Measurements from ENCODE around the gene SMIM36.
"Not testable (repeated sequence)": the region's sequence is repeated elsewhere in the genome, so short reads cannot be mapped to it uniquely, and the experiment has no call there.

The SMIM36 gene

DNA sequence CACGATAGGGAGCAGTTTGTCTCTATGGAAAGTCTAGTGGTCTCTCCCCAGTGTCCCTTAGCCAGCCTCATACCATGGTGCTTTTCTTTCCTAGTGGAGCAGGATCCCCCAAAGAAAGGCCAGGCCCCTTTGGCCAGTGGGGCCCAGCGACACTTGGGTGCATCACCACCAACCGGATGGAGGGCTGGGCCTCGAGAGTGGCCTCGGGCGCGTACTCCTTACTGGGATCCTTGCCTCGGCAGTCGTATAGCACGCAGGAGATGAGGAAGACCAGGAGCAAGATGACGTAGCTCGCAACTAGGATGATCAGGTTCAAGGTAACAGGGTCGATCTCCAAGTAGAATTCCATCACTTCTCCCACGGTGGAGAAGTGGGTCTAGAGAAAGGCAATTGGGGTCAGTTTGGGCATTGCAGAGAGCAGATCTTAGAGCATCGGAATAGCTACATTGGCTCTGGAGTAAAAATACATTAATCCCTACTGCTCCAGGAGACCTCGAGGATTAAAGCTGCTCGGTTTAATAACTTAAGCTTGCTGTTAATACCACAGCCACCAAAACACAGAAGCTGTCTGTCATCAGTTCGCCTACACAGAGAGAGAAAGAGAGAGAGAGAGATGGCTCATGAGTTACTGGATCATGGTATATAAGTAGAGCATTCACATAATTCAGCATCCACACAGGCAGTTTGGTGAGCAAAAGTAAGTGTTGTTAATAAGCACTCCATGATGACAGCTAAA, at the start of gene SMIM36:
TSS of gene SMIM36 (minus strand) at position 467 of the 736 bp plus-strand sequence.
- DNase-seq (ENCODE audit: low read depth, low spot score), result no peak

GRCh38 chr17:55555772-55556171, 44.5 kb upstream of the SMIM36 start:
- DNase-seq (ENCODE audit: low read depth, low spot score), result no peak

GRCh38 chr17:55549140-55549539, 37.9 kb upstream of the SMIM36 start:
- no peak for DNase-seq (ENCODE audit: low read depth, low spot score)

GRCh38 chr17:55546991-55547664, 35.9 kb upstream of the SMIM36 start:
- DNase-seq (ENCODE audit: low read depth, low spot score), result no peak

DNA sequence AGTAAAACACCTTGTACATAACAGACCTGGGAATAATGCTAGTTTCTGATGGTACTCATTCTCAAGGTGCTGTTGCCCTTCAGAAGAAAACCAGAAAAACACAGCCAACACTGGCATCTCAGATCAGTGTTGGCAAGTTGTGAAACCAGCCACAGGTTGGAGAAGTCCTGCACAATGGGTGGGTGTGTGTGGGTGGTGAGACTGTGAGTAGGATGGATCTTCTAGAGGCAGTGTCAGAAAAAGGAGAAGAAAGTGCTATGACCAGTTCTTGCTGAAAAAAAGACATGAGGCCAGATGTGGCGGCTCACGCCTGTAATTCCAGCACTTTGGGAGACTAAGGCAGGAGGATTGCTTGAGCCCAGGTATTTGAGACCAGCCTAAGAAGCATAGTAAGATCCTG, 35.2 kb upstream of the SMIM36 start:
- no peak for DNase-seq (ENCODE audit: low read depth, low spot score)

- DNase-seq (ENCODE audit: low read depth, low spot score), result no peak
Measured at GRCh38 chr17:55545806-55546205, 34.6 kb upstream of the SMIM36 start.

GRCh38 chr17:55543709-55544108, 32.5 kb upstream of the SMIM36 start:
- DNase-seq (ENCODE audit: low read depth, low spot score), result no peak

DNA sequence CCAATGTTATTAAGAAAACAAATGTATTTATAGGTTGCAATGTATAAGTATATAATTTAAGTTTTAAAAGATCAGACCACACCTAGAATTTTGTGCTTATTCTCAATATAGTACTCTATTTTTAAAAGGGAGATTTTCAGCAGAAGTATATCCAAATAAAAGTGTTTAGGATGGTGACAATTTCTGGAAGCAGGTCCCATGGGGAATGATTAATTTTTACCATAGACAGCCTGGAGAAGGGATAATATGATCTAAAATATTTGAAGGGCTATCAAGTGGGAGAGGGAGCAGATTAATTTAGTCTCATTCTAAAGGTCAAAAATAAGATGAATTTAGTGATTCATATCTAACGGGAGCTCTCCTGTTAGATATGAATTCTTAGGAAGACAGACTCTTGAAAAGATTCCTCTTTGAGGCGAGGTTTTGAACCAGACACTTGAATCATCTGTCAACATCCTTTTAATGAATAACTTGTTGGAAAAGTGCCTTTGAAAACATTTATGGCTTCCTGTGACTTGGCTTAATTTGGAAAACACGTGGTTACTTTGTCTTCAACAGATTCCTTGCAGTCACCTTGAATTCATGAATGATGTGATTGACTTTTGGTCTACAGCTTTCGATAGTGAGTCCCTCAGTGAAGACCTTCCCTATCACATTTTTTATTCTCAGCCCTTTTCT, 29.3 kb upstream of the SMIM36 start:
- no peak for DNase-seq (ENCODE audit: low read depth, low spot score)

- no peak for DNase-seq (ENCODE audit: low read depth, low spot score)
Measured at GRCh38 chr17:55536205-55536604, 25.0 kb upstream of the SMIM36 start.

DNA sequence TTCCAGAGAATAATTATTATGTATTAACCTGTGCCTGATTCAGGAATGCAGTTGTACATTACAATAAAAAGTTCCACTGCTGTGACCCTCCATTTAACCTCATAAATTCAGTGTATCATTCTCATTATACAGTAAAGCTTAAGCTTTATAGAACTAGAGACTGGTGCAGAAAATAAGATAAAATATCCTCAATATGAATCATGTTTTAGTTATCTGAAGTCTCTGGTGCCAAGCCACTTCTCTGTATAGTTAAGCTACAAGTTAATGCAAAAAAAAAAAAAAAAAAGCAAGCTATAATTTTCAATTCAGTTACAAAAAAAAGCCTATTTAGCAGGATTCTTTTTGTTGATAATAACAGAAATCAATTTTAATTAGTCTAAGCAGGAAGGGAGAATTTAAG, 22.4 kb upstream of the SMIM36 start:
- no peak for DNase-seq (ENCODE audit: low read depth, low spot score)

GRCh38 chr17:55532670-55533069, 21.4 kb upstream of the SMIM36 start:
- no peak for DNase-seq (ENCODE audit: low read depth, low spot score)

DNA sequence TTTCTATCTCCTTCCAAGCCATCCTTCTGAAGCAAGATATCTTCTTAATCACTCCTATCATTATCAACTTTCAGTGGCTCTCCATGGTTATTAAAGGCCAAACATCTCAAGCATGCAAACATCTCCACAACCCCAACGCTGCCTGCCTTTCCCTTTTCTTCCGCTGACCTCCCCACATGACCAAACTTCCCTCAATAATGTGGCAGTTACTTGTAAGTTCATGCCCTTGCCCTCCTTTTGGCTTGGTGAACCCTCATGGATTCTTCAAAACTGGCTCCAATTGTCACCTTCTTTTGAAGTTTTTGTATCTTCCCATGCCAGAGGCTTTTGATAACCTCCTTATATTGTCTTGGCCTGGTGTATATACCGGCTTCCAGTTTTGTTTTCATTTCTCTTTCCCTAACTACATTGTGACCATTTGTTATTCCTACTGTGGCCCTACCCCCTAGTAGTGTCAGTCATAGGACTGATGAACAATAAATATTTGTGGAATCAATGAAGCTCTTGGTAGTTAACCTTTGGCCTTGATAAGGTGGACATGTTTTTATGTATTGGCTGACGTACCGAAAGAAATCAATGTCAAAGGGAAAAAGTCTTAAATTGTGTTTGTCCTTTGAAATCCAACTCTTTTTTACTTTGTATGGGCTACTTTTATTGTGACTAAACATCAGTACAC, 19.9 kb upstream of the SMIM36 start:
- no peak for DNase-seq (ENCODE audit: low read depth, low spot score)

- DNase-seq (ENCODE audit: low read depth, low spot score), result no peak
Measured at GRCh38 chr17:55530064-55530463, 18.8 kb upstream of the SMIM36 start.

GRCh38 chr17:55527540-55528118, 16.4 kb upstream of the SMIM36 start:
- DNase-seq (ENCODE audit: low read depth, low spot score), result no peak

DNA sequence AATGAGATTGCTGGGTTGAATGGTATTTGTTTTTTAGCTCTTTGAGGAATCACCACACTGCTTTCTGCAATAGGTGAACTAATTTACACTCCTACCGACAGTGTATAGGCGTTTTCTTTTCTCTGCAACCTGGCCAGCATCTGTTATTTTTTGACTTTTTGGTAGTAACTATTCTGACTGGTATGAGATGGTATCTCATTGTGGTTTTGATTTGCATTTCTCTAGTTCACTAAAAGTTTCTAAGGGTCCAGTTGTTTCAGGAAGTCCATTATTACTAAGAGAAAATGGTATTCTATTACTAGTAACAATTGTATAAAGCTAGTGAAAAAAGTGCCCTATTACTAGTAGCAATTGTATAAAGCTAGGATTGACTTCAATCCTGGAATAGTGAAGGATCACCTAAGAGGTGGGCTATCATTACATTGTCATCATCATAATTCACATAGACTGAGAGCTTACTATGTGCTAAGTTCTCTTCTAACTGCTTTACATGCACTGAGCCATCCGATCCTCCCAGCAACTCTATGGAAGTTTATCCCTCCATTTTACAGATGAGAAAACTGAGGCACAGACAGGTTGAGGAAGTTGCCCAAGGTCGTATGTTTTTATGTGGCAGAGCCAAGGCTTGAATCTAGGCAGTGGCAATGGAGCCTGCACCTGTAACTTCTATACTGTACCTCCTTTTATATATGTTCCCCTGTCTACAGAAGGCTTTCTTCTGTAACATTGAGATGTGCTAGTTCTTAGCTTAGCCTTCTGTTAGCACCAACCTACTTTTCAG, 13.4 kb upstream of the SMIM36 start:
- DNase-seq (ENCODE audit: low read depth, low spot score), result no peak

- DNase-seq (ENCODE audit: low read depth, low spot score), result not testable (repeated sequence)
Measured at GRCh38 chr17:55523032-55523431, 11.8 kb upstream of the SMIM36 start.

DNA sequence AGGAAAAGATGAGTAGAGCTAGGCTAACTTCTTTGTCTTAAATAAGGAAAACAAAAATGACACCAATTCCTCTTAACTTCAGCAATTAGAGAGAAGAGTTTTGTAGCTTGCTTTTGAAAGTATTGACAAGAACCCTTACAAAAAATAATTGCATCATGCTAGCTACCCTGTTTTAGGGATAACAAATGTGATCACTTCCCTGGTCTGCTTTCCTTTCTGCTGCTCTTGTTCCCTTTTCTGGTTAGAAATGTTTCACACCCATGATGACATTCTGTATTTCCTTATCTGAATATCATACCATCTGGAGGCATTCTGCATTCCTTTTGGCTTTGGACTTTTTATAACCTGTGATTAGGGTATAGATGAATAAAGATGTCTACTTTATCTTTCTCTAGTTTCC, 9.9 kb upstream of the SMIM36 start:
- no peak for DNase-seq (ENCODE audit: low read depth, low spot score)

DNA sequence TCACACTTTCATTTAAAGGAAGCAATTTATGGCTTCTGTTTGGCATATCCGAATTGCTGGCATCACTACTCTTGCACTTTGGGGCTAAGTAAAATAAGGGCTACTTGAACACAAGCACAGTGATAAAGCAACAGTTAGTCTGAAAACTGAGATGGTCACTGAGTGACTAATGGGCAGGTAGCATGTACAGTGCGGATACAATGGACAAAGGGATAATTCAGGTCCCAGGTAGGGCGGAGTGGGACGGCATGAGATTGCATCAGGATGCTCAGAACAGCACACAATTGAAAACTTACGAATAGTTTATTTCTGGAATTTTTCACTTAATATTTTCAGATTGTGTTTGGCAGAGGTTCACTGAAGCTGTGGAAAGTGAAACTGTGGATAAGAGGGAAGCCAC, 9.2 kb upstream of the SMIM36 start:
- no peak for DNase-seq (ENCODE audit: low read depth, low spot score)

- DNase-seq (ENCODE audit: low read depth, low spot score), result no peak
Measured at GRCh38 chr17:55518510-55518909, 7.3 kb upstream of the SMIM36 start.

GRCh38 chr17:55513885-55514590, 2.8 kb upstream of the SMIM36 start:
- DNase-seq (ENCODE audit: low read depth, low spot score), result no peak
